Natural killer cell (primary cell): ENCODE results near the gene FGF3. TPM values are rescaled to one million over a fixed set of nuclear protein-coding genes. Genes with fewer than 3 reads are reported as not detected.

Source experiments
- ATAC-seq, 3 donors: fragments of 150-1000 bp in 2 of 3; fragments of 200-7000 bp in 1 of 3; cut with Tn5 transposase; 1 replicate in 1 of 3; 2 replicates in 2 of 3; pipeline ENCODE4 v1.10.0; 2021; ENCODE audit warnings: mild to moderate bottlenecking in 2 of 3, moderate library complexity in 2 of 3
- DNase-seq, 2 donors: peaks; one replicate each; pipeline versions ENCODE4 v3.0.0 to v3.0.0-alpha.2; 2013 to 2021; ENCODE audit warnings: mixed read lengths in 1 of 2
- H3K27ac ChIP-seq: one replicate; pipeline ENCODE4 v1.5.1; 2013; ENCODE audit warnings: mild to moderate bottlenecking, low read length
- H3K27me3 ChIP-seq: one replicate; pipeline ENCODE4 v1.6.1; 2013; ENCODE audit warnings: low read length; ENCODE audit not compliant: control insufficient read depth, insufficient read depth
- H3K36me3 ChIP-seq: one replicate; pipeline ENCODE4 v1.6.1; 2013; ENCODE audit warnings: low read length; ENCODE audit not compliant: control insufficient read depth, insufficient read depth
- H3K4me1 ChIP-seq: one replicate; pipeline ENCODE4 v1.6.1; 2013; ENCODE audit warnings: low read length; ENCODE audit not compliant: control insufficient read depth, insufficient read depth
- H3K4me3 ChIP-seq: one replicate; pipeline ENCODE4 v1.5.1; 2013; ENCODE audit warnings: low read length
- H3K9me3 ChIP-seq: one replicate; pipeline ENCODE4 v1.6.1; 2013; ENCODE audit warnings: low read length; ENCODE audit not compliant: control insufficient read depth, insufficient read depth
- H3K27ac Mint-ChIP-seq, 2 donors: one replicate each; pipeline ENCODE4 v1.8.0; 2022; ENCODE audit warnings: mild to moderate bottlenecking in 2 of 2, mixed read lengths in 2 of 2, moderate library complexity in 1 of 2
- H3K27me3 Mint-ChIP-seq, 2 donors: one replicate each; pipeline ENCODE4 v1.8.0; 2022; ENCODE audit warnings: low read depth in 2 of 2, mixed read lengths in 2 of 2
- H3K36me3 Mint-ChIP-seq: one replicate; pipeline ENCODE4 v1.8.0; 2022; ENCODE audit warnings: mixed read lengths
- H3K4me1 Mint-ChIP-seq, 2 donors: one replicate each; pipeline ENCODE4 v1.8.0; 2022; ENCODE audit warnings: mixed read lengths in 2 of 2
- H3K4me3 Mint-ChIP-seq: one replicate; pipeline ENCODE4 v1.8.0; 2022; ENCODE audit warnings: mild to moderate bottlenecking, moderate library complexity, mixed read lengths
- H3K9me3 Mint-ChIP-seq, 2 donors: one replicate each; pipeline ENCODE4 v1.8.0; 2022; ENCODE audit warnings: mixed read lengths in 2 of 2
- WGBS: methylation state at CpG from one replicate; pipeline ENCODE4 v1.1.7; 2013; ENCODE audit warnings: missing lambda C conversion rate; ENCODE audit not compliant: insufficient coverage; 5-methylcytosine and 5-hydroxymethylcytosine counted together
- intact Hi-C: fragments of 100-400 bp; cut with micrococcal nuclease; formaldehyde crosslinking; loops from one replicate; pipeline ENCODE4 v1.14.2; 2022
- total RNA-seq, 4 donors: library from RNA; stranded (reverse); fragments of 120-200 nt in 1 of 4; gene quantifications; one replicate each; pipeline versions ENCODE4 v1.2.3 to v1.2.4, GENCODE V29; 2013 to 2022
- TF ChIP-seq, protein P1 (sequence below): fragments of 200-600 bp; IDR thresholded peaks from one replicate; pipeline ENCODE4 v1.8.0; 2022; ENCODE audit warnings: antibody characterized with exemption

The FGF3 gene
- total RNA-seq, 3 donors from 2014 or later (not counting 1 experiment from before 2014, with no cell fraction given): not detected

DNA sequence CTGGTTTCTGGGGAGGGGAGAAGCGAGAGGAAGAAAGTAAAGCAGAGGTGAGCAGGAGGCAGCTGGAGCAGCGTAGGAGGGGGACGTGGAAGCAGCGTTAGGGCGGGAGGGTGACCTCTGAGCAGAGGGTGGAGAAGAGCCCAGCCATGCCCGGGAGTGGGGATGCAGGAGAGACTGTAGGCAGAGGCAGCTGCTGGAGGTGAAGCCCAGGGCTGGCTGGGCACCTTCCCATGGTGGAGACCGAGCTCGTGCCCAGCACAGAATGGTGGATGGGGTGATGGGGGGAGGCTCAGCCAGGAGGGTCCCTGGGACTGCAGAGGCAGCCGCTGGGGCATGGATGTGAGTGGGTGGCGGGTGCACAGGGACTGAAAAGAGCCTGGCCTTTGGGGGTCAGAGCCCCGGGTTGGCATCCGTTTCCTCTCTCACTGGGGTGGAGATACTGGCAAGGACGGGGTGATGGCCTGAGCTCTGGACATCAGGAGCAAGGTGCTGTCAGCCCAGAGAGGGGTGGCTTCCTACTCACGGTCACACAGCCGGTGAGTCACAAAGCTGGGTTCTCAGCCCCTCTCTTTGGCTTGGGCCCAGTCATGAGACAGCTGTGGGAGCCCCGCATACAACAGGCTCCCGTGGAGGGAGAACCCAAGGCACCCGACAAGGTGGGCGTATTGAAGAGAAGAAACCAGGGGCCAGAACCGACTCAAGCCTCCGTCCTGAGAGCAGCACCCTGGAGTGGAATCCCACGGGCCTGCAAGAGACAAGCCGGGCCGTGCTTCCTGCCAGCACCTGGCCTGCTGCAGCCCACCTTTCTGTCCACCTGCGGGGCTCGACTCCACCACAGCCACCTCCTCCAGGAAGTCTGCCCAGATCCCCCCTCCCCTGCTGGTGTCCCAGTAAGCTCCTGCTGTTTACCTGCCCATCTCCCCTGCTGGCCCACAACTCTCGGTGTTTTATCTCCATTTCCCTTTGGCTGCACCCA, 45.8 kb upstream of the FGF3 start:
- Mint-ChIP-seq H3K4me3 (no peak overlapping the region), H3K9me3 (no peaks in the 10 kb centered on the region), H3K36me3 (no peaks in the 10 kb centered on the region), H3K27ac (no peak overlapping the region), H3K27me3 (peaks cover 15 to 18% of the 10 kb centered on the region in 2 donors), H3K4me1 (peaks cover 0 to 3% of the 10 kb centered on the region in 2 donors)
- TF ChIP-seq, protein P1, sequence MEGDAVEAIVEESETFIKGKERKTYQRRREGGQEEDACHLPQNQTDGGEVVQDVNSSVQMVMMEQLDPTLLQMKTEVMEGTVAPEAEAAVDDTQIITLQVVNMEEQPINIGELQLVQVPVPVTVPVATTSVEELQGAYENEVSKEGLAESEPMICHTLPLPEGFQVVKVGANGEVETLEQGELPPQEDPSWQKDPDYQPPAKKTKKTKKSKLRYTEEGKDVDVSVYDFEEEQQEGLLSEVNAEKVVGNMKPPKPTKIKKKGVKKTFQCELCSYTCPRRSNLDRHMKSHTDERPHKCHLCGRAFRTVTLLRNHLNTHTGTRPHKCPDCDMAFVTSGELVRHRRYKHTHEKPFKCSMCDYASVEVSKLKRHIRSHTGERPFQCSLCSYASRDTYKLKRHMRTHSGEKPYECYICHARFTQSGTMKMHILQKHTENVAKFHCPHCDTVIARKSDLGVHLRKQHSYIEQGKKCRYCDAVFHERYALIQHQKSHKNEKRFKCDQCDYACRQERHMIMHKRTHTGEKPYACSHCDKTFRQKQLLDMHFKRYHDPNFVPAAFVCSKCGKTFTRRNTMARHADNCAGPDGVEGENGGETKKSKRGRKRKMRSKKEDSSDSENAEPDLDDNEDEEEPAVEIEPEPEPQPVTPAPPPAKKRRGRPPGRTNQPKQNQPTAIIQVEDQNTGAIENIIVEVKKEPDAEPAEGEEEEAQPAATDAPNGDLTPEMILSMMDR: no peak
- no peak overlapping the region for H3K4me3 ChIP-seq
- peaks cover 2% of the 10 kb centered on the region for H3K27me3 ChIP-seq
- no peaks in the 10 kb centered on the region for H3K9me3 ChIP-seq
- no peaks in the 10 kb centered on the region for H3K36me3 ChIP-seq
- WGBS: 82% methylated on average over 27 of the region's 27 CpGs
- no peak overlapping the region for H3K27ac ChIP-seq
- intact Hi-C loops: no loop called here
- no peaks in the 10 kb centered on the region for H3K4me1 ChIP-seq
- no peak for ATAC-seq
- peak in 1 of 2 donors; percentile 12 for DNase-seq

DNA sequence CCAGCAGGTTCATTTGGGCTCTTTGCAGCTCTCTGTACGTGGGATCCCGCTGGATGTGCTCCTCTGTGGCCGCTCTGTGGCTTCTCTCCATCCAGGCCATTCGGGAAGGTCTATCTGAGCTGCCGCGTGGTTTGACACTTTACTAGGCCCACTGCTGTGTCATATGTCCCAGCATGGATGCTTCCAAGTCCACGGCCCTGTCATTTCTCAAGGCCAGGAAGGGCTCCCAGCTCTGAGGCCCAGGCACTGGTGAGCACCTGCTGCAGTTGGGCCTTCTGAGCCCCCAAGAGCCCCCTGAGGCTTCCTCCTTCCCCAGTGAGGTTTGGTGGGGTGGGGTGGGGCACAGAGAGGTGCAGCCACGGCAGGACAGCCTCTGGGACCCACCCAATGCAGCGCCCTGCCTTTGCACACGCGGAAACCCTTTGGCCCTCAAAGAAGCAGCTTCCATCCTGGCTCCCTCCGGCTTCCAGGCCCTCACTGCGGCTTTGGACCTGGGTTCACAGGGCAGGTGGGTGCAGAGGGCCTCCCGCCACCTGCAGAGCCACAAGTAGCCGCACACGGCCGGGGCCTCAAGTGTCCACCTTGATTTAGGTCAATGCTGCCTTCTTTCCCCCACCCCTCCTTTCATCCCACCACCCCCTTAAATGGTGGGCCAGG, 44.5 kb upstream of the FGF3 start:
- intact Hi-C loops: no loop called here
- H3K36me3 Mint-ChIP-seq: no peaks in the 10 kb centered on the region
- DNase-seq (no peak), ATAC-seq (no peak)
- Histone ChIP-seq H3K36me3 (no peaks in the 10 kb centered on the region), H3K4me3 (no peak overlapping the region), H3K27ac (no peak overlapping the region), H3K9me3 (no peaks in the 10 kb centered on the region), H3K4me1 (no peaks in the 10 kb centered on the region), H3K27me3 (no peaks in the 10 kb centered on the region)
- no peak overlapping the region for H3K27ac Mint-ChIP-seq
- TF ChIP-seq, protein P1: no peak
- H3K9me3 Mint-ChIP-seq: no peaks in the 10 kb centered on the region
- 78% methylated on average over 17 of the region's 17 CpGs for WGBS
- H3K4me1 Mint-ChIP-seq: peaks cover 0 to 1% of the 10 kb centered on the region in 2 donors
- H3K27me3 Mint-ChIP-seq: peaks cover 14 to 19% of the 10 kb centered on the region in 2 donors
- H3K4me3 Mint-ChIP-seq: no peak overlapping the region

DNA sequence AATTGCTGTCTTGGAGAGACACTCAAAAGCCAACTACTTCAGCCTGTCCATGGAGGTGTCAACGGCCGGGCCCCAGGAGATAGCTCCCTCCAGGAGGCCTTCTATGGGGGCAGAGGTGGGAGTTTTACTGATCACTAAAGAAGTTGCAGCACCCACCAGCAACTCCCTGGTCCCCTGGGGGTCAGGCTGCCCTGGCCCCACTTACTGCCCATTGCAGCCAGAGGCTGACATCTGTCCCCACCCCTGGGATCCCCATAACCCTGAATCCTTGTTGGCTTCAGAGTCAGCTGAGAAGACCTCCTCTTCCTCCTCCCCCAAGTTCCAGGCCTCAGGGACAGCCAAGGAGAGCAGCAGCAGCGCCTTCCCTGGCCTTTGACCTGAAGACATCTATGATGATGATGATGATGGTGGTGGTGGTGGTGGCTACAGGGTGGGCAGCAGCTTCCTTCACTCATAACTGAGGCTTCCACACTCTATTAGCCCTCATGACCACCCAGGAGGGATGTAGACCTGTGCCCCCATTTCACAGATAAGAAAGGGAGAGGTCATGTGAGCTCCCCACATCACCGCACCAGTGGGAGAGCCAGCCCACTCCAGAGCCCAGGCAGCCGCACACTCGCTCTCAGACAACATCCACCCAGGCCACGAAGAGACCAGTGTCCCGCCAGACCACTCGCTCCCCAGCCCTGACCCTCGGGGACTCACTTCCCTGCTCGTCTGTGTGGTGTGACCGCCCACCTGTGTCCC, 43.8 kb upstream of the FGF3 start:
- H3K27me3 ChIP-seq: no peaks in the 10 kb centered on the region
- intact Hi-C loops: no loop called here
- H3K4me3 ChIP-seq: no peak overlapping the region
- TF ChIP-seq, protein P1: no peak
- ATAC-seq (no peak), DNase-seq (no peak)
- no peaks in the 10 kb centered on the region for H3K4me1 ChIP-seq
- Mint-ChIP-seq H3K27ac (no peak overlapping the region), H3K36me3 (no peaks in the 10 kb centered on the region), H3K4me1 (no peaks in the 10 kb centered on the region), H3K9me3 (no peaks in the 10 kb centered on the region), H3K27me3 (peaks cover 16 to 23% of the 10 kb centered on the region in 2 donors), H3K4me3 (no peak overlapping the region)
- H3K27ac ChIP-seq: no peak overlapping the region
- 92% methylated on average over 9 of the region's 12 CpGs for WGBS
- H3K9me3 ChIP-seq: no peaks in the 10 kb centered on the region
- H3K36me3 ChIP-seq: no peaks in the 10 kb centered on the region
